Panc1 (cell line): ENCODE measurements around the gene AGPAT4.

ENCODE experiments used
- CTCF ChIP-seq: fragments of 450-650 bp; IDR thresholded peaks from 2 replicates; pipeline ENCODE4 v1.5.1; 2017; ENCODE audit warnings: mild to moderate bottlenecking
- POLR2AphosphoS5 ChIP-seq: IDR thresholded peaks from 2 replicates; pipeline ENCODE4 v1.6.1; 2012; ENCODE audit warnings: mild to moderate bottlenecking, low read depth, low read length, moderate library complexity

GRCh38 chr6:161171207-161171606 is 102.7 kb downstream of the AGPAT4 start:
- TF ChIP-seq CTCF (no peak), POLR2AphosphoS5 (no peak)
